HG02884 (cell line): ENCODE results near the gene IDH3G.

Source experiments
- ATAC-seq: cut with Tn5 transposase; IDR thresholded peaks from one replicate; pipeline ENCODE4 v1.9.1; 2021; ENCODE audit warnings: mild to moderate bottlenecking, moderate library complexity; ENCODE audit not compliant: unreplicated experiment

Gene IDH3G

DNA sequence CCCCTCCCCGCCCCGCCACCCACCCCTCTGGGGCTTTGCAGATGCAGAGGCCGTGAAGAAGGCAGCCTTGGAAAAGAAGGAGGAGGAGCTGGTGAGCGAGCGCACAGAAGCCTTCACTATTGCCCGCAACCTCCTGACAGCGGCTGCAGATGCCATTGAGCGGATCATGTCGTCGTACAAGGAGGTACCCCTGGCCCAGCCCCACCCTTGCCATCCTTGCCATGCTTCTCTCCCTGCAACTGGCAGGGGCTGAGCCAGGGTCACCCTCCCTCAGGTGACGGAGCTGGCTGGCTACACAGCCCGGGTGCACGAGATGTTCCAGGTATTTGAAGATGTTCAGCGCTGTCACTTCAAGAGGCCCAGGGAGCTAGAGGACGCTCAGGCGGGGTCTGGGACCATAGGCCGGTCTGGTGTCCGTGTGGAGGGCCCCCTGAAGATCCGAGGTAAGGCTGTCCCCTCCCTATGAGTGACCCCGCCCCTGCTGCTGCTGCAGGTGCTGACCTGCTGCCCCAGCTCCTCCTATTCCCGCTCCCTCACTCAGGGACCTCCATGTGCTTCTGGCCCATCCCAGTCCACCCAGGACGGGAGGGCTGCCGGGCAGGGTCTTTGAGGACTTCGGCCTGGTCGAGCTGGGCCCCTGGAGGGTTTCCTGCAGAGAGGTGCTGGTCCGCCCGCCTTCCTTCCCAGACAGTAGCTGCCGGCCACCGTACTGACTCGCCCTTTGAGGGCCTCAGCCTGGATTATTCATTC, 57.9 kb downstream of the IDH3G start:
- no peak for ATAC-seq
